T-helper 2 cell treated with Interferon-gamma antibody and Interleukin-4, amounts not matched to agents 100 ng/mL and 5 ng/mL, for 36 hours (primary cell): ENCODE measurements around the gene JAK1. TPM values are rescaled to one million over a fixed set of nuclear protein-coding genes. Genes with fewer than 3 reads are reported as not detected.
"Not testable (repeated sequence)": the region's sequence is repeated elsewhere in the genome, so short reads cannot be mapped to it uniquely, and the experiment has no call there.

ENCODE experiments used
- intact Hi-C: fragments of 100-400 bp; cut with micrococcal nuclease; formaldehyde crosslinking; loops from one replicate; pipeline ENCODE4 v1.15.1; 2023
- total RNA-seq: library from RNA; stranded (reverse); gene quantifications from 2 replicates; pipeline ENCODE4 v1.2.3, GENCODE V29; 2022

The JAK1 gene
- total RNA-seq, 1 donor from 2014 or later, result 165 TPM

DNA sequence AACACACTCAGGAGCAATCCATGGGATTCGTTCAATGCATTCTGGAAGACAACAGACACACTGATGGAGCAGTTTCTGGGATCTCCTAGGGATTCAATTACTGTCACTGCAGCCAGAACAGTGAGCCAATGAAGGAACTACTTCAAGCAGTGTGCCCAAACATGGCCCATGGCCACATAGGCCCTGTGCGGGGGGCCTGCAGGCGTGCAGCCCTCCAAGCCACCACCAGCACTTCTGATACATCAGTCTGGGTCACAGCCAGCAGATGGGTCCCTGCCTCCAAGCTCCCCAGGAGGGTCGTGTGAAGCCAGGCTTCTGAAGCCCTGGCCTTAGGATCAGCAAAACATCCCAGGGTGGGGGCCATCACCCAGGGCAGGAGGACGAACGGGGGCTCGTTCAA, 122.2 kb downstream of the JAK1 start:
- intact Hi-C loops, result no loop called here

DNA sequence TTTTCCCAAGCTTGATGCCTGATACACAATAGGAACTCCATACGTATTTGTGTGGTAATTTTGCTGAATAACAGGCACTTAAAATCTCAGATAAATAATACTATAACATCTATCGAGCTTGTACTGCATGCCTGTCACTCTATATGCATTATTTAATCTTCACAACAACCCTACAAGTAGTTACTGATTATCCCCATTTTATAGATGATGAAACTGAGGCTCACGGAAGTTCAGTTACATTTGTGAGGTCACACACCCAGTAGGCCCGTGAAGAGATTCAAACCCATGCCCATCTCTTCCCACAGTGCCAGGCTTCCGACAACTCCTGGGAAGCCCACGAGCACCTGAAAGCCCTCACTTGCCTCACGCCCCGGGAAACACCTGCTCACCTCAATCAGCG, 122.7 kb downstream of the JAK1 start:
- intact Hi-C loops, result no loop called here

DNA sequence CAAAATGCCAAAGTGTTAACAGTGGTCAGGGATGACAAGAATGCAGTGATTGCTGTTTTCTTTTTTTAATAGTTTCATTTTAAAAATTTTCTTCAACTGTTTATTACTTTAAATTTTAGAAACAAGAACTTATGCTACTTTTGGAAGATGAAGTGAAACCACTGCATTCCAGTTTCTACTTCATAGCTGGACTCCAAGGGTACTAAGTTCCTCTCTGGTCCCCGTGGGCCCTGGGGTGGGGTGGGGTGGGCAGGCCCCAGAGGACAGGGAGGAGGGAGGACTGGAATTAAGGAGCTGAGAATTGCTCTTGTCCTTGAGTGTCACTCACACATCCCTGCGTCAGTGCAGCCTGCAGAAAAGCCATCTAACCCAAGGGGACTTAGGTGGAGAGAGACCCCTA, 124.1 kb downstream of the JAK1 start:
- intact Hi-C loops, result no loop called here

DNA sequence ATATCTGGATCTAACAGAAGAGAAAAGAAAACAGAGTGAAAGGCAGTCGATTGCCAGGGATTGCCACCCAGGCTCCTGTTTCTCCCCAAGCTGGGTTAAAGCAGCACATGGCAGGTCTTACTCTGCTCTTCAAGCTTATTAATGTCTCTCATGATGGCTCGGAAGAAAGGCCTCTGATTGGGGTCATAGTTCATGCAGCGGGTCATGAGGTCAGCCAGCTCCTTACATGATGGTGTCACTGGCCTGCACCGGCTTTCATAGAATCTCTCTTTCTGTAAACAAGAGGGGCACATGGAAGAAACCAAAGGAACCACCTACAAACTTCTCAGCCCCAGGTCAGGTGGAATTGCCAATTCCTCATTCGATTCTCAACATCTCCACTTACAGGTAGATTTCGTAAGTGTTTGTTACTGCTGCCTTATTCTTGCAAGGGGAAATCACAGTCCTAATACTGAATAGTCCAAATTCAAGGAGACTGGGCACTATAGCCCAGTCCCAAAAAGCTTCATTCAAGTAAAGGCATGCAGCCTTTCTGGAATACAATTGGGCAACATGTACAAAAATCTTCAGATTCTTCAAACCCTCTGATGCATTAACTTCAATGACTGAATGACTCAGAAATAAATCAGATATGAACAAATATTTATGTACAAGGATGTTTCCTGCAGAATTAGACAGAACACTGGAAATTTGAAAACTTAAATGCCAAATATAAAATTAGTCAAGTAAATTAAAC, 124.9 kb downstream of the JAK1 start:
- intact Hi-C loops, result no loop called here

DNA sequence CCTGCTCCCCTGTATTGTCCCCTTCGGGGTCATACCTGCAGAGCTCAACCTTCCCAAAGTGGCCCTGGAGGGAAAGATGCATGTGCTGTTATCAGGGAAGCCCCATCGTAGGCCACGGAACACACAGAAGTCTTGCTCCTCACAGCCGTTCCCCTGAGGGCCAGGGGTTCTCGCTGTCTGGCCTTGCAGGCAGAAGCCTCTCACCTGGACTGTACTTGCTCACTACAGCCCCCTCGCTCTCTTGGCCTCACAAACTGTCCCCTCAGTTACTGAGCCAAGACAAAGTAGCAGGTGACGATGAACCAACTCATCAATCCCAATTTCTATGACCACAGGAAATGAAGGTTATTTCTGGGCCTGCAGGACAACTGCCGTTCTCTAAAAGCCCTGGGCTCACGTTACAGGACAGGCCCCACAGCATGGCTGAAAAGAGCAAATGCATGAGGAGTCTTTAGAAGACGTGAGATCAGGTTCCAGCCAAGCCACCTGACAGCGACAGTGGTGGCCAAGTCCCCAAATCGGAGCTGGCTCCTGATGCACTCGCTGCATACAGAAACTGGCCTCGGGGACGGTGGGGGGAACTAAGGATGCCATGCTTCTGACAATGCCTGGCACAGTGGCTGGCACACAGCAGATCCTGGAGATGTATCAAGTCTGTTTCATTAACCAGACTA, 126.5 kb downstream of the JAK1 start:
- intact Hi-C loops, result no loop called here

DNA sequence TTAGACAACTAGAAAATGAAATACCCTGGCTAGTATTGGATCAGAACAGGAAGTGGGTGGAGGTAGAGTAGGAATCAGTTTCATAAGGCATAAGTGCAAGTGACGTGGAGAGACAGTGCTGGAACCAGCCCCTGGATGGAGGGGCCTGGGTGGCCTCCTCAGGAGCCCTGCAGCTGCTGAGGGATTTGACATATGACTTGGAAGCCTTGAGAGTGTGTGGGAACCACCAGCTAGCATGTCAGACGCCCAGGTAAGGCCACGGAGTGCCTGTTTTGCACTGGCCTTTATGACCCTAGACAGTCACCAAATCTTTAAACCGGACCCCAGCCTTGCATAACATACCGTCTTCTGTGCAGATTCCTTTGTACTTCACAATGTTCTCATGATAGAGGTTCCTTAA, 127.1 kb downstream of the JAK1 start:
- intact Hi-C loops, result no loop called here

DNA sequence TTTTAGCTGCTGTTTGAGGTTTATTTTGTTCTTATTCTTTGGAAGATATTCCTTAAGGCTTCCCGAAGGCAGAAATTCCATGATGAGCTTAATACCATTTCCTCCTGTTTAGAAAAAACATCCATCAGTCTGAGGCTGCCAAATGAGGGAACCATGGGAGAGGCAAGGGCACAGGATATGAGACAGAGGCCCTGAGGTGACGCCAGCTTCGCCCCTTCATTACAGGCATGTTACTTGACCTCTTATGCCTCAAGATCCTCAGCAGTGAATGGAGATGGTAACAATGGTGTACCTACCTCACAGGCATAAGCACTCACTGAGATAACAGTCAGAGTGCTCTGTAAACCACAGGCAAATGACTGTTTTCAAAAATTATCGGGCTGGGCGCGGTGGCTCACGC, 127.9 kb downstream of the JAK1 start:
- intact Hi-C loops, result no loop called here

DNA sequence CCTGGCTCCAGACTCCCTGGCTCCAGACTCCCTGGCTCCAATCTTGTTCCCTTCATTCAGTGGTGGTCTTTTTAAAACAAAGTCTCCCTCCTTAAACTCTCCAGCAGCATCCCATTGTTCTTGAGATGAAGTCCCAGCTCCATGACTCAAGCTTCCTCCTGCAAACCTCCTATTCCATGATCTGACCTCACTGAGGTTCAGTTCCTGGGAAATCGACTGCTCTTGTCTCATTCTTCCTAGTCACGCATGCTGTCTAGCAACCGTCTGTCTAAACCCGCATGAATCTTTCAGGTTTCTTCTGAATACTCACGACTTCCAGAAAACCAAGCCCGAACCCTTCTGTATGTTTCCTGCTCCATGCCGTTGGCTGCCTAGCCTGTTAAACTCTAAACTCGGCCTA, 129.5 kb downstream of the JAK1 start:
- intact Hi-C loops, result no loop called here

DNA sequence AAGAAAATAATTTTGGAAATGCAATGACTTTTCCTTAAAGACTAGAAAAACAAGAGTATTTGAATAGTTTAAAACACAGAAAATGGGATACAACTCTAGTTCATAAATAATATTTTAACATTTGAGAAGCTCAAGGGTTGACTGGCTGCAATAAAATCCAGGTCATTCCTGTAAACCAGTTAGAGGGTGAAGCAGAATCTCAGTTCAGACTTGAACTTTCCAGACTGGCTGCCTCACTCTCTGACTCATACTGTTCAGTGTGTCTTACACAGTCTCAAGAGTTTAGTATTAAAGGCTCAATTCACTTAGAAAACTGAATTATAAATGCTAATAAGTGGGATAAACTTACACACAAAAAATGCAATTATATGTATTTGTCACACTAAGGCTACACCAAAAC, 131.6 kb downstream of the JAK1 start:
- intact Hi-C loops, result no loop called here

DNA sequence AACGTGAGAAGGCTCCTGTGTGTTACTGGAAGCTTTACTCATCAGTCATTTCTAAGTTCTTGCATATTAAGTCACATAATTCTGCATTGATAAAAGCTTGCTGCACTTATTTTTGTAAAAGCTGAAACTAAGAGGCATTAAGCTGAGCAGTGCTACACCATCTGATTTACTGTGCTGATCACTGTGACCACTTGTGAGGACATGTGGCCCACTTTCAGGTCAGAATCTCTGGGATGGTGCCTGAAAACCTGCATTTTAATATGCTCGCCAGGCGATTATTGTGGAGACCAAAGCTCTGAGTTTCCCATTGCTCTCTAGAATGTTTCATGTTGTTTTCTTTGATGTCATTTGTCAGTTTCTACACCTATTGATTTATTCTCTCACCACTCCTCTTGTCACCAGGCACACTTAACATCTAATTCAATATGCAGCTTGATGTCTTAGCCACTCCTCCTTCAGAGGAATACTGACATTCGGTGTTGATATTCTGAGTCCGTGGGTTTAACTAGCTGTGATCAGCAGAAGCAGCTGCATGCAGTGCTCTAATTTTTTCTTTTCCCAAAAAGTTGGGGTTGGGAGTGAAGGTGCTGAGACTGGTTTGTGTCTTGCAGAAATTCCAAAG, 136.2 kb downstream of the JAK1 start:
- intact Hi-C loops, result no loop called here

DNA sequence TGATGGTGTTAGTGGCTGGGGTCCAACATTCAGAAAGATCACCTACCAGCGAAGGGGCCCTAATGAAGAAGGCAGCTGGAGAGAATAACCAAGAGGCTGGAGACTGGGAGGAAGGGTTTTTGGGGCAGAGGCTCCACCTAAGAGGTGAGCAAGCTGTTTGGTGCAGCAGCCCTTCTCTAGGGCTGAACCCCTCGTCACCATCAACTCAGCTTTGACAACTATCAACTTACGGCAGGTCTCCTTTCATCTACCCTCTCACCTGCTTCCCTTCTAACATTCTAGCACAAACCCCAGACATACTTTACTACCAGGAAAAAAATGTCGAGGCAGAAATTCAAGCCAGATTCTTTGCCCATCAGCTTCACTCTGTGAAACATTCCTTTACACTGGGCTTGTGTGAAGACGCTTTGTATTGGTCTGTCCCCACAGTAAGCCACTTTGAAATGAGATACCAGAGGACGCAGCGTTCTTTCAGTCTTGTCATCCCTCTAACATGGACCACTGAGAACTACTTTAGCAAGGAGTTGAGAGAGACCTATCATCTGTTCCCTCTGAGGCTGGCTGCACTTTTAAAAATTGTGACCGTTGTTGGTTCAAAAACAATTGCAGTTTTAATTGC, 136.8 kb downstream of the JAK1 start:
- intact Hi-C loops, result no loop called here

DNA sequence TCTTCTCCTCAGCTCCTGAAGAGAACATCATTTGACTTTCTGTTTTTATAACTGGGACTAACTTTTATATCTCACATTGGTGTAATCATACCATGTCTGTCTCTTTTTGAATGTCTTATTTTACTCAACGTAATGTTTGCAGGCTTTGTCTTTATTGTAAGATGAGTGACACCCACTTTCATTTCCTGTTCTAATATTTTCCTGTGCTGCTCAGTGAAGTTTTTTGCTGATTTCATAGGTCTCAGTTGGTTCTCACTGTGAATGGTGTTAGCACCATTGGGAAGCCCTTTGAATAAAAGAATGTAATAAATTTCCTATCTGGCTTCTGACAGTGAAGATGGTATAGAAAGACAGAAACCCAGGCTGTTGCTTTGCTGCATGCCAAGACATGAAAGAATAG, 137.5 kb downstream of the JAK1 start:
- intact Hi-C loops, result no loop called here

DNA sequence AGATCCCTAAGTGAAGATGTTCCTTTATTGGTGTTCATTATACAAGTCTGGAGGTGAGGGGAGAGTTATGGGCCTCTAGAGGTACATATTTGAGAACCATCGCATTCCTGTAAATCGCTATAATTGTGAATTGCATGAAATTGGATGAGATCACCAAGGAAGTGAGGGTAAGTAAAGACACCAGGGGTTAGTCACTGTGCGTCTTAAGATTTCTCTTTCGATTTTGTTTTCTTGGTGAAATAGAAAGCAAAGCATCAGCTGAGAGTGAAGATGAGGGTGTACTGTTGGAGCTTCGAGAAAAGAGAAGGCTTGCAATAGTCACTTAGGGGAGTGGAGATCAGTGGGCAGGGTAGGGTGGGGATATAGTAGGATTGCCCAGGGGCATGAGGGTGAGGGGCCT, 139.4 kb downstream of the JAK1 start:
- intact Hi-C loops, result no loop called here

DNA sequence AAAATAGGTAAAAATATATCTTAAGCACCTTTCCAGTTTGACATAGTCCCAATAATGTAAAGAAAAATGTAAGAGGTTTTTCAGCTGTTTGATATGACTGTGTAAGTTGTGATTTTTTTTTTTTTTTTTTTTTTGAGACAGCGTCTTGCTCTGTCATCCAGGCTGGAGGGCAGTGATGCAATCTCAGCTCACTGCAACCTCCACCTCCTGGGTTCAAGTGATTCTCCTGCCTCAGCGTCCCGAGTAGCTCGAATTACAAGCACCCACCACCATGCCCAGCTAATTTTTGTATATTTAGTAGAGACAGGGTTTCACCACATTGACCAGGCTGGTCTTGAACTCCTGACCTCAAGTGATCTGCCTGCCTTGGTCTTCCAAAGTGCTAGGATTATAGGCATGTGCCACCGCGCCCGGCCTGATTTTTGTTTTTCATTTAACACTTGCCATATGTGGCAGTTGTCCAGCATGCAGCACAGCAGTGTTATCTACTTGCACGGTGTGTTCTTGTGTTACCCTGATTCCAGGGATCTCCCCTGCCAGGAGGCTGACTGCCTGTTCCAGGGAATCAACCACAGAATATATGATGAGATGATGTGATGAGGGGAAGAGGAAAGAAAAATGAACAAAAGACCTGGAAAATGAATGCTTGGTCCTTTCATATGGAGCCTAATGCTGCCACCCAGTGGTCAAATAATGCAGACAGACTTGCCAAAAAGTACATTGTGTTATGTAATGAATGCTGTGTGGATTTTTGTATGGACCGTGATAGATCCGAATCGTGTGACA, 142.5 kb downstream of the JAK1 start:
- intact Hi-C loops, result loop anchor here (1.0 to 2.0 kb wide), 3 partner anchors 79 to 555 kb away; partner anchors contain the start of gene RAVER2

DNA sequence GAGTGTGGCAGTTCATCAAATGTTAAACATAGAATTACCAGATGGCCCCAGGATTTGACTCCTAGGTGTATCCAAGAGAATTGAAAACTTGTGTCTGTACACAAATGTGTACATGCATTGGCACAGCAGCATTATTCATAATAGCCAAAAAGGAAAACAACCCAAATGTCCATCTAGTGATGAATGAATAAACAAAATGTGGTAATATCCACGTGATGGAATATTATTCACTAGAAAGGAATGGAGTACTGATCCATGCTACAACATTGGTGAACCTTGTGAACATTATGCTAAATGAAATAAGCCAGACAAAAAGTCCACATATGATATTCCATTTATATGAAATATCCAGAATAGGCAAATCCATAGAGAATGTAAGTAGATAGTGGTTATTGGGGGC, 143.7 kb downstream of the JAK1 start:
- intact Hi-C loops, result no loop called here

DNA sequence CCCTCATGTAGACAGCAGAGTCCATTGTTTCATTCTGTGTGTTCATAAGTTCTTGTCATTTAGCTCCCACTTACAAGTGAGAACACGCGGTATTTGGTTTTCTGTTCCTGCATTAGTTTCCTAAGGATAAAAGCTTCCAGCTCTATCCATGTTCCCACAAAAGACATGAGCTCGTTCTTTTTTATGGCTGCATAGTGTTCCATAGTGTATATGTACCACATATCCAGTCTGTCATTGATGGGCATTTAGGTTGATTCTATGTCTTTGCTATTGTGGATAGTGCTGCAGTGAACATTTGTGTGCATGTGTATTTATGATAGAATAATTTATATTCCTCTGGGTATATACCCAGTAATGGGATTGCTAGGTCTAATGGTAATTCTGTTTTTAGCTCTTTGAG, 145.8 kb downstream of the JAK1 start:
- intact Hi-C loops, result not testable (repeated sequence)

DNA sequence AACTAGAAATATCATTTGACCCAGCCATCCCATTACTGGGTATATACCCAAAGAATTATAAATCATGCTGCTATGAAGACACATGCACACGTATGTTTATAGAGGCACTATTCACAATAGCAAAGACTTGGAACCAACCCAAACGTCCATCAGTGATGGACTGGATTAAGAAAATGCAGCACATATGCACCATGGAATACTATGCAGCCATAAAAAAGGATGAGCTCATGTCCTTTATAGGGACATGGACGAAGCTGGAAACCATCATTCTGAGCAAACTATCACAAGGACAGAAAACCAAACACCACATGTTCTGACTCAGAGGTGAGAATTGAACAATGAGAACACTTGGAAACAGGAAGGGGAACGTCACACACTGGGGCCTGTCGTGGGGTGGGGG, 149.0 kb downstream of the JAK1 start:
- intact Hi-C loops, result not testable (repeated sequence)

DNA sequence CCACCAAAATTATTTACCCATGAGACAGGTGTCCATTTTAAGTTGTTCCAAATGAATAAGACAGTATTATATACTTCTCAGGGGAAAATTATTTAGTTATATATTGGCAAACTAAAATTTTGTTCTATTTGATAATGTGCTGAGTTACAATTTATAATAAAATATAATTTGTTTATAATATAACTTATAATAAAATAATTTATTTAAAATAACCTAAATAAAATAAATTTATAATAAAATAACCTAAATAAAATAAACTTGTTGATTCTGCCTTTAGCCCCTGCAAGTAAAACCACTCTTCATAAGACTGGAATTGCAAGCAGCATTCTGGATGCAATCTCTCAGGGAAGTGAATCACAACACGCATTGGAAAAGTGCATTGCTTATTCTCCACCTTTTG, 151.9 kb downstream of the JAK1 start:
- intact Hi-C loops, result no loop called here

DNA sequence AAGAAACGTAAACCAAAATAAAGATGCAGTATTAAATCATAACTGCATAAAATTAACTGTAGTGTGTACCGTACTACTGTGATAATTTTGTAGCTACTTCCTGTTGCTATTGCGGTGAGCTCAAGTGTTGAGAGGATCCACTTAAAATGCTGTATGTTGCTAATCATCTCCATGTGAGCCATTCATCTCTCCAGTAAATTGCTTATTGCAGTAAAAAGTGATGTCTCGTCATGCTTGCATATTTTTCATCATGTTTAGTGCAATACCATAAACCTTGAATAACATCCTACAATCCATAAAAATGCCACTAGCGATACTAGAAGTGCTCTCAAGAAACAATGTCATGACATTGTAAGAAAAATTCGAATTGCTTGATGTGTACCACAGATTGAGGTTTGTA, 155.2 kb downstream of the JAK1 start:
- intact Hi-C loops, result no loop called here

DNA sequence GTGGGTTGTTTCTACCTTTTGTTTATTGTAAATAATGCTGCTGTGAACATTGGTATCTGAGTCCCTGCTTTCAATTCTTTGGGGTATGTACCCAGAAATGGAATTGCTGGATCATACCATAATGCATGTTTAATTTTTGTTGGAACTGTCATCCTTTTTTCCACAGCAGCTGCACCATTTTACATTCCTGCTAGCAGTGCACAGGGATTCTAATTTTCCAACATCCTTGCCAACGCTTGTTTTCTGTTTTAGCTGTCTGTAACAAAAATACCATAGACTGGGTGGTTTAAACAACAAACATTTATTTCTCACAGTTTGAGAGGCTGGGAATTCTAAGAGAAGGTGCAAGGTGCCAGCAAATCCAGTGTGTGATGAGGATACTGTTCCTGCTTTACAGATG, 156.3 kb downstream of the JAK1 start:
- intact Hi-C loops, result no loop called here

DNA sequence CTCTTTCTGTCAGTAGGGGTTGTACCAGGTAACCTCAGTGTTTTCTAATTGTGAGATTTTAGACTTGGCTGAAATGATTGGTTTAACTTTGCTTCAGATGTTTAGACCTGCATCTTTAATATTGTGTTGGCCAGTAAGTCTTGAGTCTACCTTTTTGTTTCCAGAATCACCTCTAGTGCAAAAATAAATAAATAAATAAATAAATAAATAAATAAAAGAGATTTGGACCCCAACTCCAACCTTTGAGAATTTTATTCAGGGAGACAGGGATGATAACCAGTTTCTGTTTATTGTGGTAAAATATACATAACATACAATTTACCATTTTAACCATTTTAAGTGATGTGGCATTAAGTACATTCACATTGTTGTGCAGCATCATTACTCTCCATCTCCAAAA, 157.0 kb downstream of the JAK1 start:
- intact Hi-C loops, result no loop called here
